Measurements from ENCODE around the gene THRAP3.

- TF ChIP-seq CTCF (IDR thresholded peaks at IDR 0.05) (no peak), POLR2A (IDR thresholded peaks at IDR 0.05) (no peak)
Measured at GRCh38 chr1:36352125-36352909, 128.1 kb downstream of the THRAP3 start.

Data from thyroid gland (tissue), 4 donors.